ENCODE results near the gene AMDHD2. TPM values are rescaled to one million over a fixed set of nuclear protein-coding genes. Genes with fewer than 3 reads are reported as not detected.

The AMDHD2 gene
- total and polyA plus RNA-seq, 2 of the 13 experiments (the other 11 are each of a cell fraction or from before 2014, with no cell fraction given): 33.5 to 39.1 TPM

GRCh38 chr16:2500918-2501750 lies 19.0 kb upstream of the AMDHD2 start (continued):
- TF ChIP-seq THRA (CRISPR knock-in tag; IDR thresholded peaks at IDR 0.05; ENCODE audit: borderline replicate concordance) (peak; percentile 32; the same call in 1 of the 2 replicates), NCOA2 (CRISPR knock-in tag; IDR thresholded peaks at IDR 0.05) (no peak), ZNF652 (CRISPR knock-in tag; IDR thresholded peaks at IDR 0.05; ENCODE audit: borderline replicate concordance, low read depth) (no peak), SMARCE1 (IDR thresholded peaks at IDR 0.05; ENCODE audit: borderline replicate concordance) (no peak), ZFP1 (CRISPR knock-in tag; IDR thresholded peaks at IDR 0.05) (no peak), ZNF441 (CRISPR knock-in tag; IDR thresholded peaks at IDR 0.05; ENCODE audit: borderline replicate concordance) (no peak), FOXO1 (CRISPR knock-in tag; IDR thresholded peaks at IDR 0.05) (peak; percentile 18; the same call in 1 of the 2 replicates), HNRNPUL1 (IDR thresholded peaks at IDR 0.05; ENCODE audit: low read depth, low read length) (no peak), ZNF574 (CRISPR knock-in tag; IDR thresholded peaks at IDR 0.05) (0 out of 2 replicates have a peak, but pooled peaks have one; percentile 41), KDM5B (CRISPR knock-in tag; IDR thresholded peaks at IDR 0.05; ENCODE audit: borderline replicate concordance) (no peak), ZNF546 (CRISPR knock-in tag; conservative IDR thresholded peaks at IDR 0.05) (0 out of 2 replicates have a peak, but pooled peaks have one; percentile 58), IRX3 (CRISPR knock-in tag; IDR thresholded peaks at IDR 0.05; ENCODE audit: borderline replicate concordance, low read depth) (no peak)
- TF ChIP-seq, protein P1, sequence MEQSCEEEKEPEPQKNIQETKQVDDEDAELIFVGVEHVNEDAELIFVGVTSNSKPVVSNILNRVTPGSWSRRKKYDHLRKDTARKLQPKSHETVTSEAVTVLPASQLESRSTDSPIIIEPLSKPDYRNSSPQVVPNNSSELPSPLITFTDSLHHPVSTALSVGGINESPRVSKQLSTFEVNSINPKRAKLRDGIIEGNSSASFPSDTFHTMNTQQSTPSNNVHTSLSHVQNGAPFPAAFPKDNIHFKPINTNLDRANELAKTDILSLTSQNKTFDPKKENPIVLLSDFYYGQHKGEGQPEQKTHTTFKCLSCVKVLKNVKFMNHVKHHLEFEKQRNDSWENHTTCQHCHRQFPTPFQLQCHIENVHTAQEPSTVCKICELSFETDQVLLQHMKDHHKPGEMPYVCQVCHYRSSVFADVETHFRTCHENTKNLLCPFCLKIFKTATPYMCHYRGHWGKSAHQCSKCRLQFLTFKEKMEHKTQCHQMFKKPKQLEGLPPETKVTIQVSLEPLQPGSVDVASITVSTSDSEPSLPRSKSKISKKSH (CRISPR knock-in tag; IDR thresholded peaks at IDR 0.05; ENCODE audit: borderline replicate concordance): no peak
- TF ChIP-seq, protein P2, sequence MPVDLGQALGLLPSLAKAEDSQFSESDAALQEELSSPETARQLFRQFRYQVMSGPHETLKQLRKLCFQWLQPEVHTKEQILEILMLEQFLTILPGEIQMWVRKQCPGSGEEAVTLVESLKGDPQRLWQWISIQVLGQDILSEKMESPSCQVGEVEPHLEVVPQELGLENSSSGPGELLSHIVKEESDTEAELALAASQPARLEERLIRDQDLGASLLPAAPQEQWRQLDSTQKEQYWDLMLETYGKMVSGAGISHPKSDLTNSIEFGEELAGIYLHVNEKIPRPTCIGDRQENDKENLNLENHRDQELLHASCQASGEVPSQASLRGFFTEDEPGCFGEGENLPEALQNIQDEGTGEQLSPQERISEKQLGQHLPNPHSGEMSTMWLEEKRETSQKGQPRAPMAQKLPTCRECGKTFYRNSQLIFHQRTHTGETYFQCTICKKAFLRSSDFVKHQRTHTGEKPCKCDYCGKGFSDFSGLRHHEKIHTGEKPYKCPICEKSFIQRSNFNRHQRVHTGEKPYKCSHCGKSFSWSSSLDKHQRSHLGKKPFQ (CRISPR knock-in tag; IDR thresholded peaks at IDR 0.05; ENCODE audit: insufficient replicate concordance): no peak
- TF ChIP-seq, protein P3, sequence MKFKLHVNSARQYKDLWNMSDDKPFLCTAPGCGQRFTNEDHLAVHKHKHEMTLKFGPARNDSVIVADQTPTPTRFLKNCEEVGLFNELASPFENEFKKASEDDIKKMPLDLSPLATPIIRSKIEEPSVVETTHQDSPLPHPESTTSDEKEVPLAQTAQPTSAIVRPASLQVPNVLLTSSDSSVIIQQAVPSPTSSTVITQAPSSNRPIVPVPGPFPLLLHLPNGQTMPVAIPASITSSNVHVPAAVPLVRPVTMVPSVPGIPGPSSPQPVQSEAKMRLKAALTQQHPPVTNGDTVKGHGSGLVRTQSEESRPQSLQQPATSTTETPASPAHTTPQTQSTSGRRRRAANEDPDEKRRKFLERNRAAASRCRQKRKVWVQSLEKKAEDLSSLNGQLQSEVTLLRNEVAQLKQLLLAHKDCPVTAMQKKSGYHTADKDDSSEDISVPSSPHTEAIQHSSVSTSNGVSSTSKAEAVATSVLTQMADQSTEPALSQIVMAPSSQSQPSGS (CRISPR knock-in tag; IDR thresholded peaks at IDR 0.05): peak; percentile 52; the same call in 1 of the 2 replicates
- TF ChIP-seq, protein P4, sequence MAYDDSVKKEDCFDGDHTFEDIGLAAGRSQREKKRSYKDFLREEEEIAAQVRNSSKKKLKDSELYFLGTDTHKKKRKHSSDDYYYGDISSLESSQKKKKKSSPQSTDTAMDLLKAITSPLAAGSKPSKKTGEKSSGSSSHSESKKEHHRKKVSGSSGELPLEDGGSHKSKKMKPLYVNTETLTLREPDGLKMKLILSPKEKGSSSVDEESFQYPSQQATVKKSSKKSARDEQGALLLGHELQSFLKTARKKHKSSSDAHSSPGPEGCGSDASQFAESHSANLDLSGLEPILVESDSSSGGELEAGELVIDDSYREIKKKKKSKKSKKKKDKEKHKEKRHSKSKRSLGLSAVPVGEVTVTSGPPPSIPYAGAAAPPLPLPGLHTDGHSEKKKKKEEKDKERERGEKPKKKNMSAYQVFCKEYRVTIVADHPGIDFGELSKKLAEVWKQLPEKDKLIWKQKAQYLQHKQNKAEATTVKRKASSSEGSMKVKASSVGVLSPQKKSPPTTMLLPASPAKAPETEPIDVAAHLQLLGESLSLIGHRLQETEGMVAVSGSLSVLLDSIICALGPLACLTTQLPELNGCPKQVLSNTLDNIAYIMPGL (CRISPR knock-in tag; IDR thresholded peaks at IDR 0.05; ENCODE audit: borderline replicate concordance in 1 of 2, low read depth in 1 of 2): peak in 1 of 2 experiments; percentile 60; a peak in 2 of 4 replicates
